ENCODE data around the gene CTSD.

The CTSD gene

GRCh38 chr11:1768141-1768469 is 4.4 kb upstream of the CTSD start:
- no peak for DNase-seq

- DNase-seq: no peak
Observed at GRCh38 chr11:1767399-1768140, 3.8 kb upstream of the CTSD start.

GRCh38 chr11:1766719-1767398 is 3.1 kb upstream of the CTSD start:
- DNase-seq: no peak

- DNase-seq: no peak
Observed at GRCh38 chr11:1765871-1766718, 2.4 kb upstream of the CTSD start.

GRCh38 chr11:1763336-1763795 is 361 bp downstream of the CTSD start:
- no peak for DNase-seq

- DNase-seq: no peak
Observed at GRCh38 chr11:1762537-1763302, 1.0 kb downstream of the CTSD start.

GRCh38 chr11:1761857-1762536 is 1.7 kb downstream of the CTSD start:
- DNase-seq: no peak

GRCh38 chr11:1761110-1761856 is 2.4 kb downstream of the CTSD start:
- DNase-seq: no peak

- DNase-seq: no peak
Observed at GRCh38 chr11:1760351-1761109, 3.2 kb downstream of the CTSD start.

- no peak for DNase-seq
Observed at GRCh38 chr11:1759851-1760220, 3.9 kb downstream of the CTSD start.

- DNase-seq: no peak
Observed at GRCh38 chr11:1759151-1759850, 4.4 kb downstream of the CTSD start.

GRCh38 chr11:1758611-1759150 is 5.0 kb downstream of the CTSD start:
- no peak for DNase-seq

- DNase-seq: no peak
Observed at GRCh38 chr11:1757861-1758610, 5.7 kb downstream of the CTSD start.

GRCh38 chr11:1756791-1757771 is 6.6 kb downstream of the CTSD start:
- no peak for DNase-seq

GRCh38 chr11:1755692-1756561 is 7.8 kb downstream of the CTSD start:
- DNase-seq: no peak

- no peak for DNase-seq
Observed at GRCh38 chr11:1755344-1755691, 8.4 kb downstream of the CTSD start.

Measured in NCI-H1694 (cell line).